ENCODE measurements around the gene SMPD3.

The SMPD3 gene

GRCh38 chr16:68384288-68385161 is 63.8 kb downstream of the SMPD3 start:
- Histone ChIP-seq H3K4me3 (ENCODE audit: low read depth, low read length) (no peak overlapping the region), H3K9me3 (ENCODE audit: control insufficient read depth, insufficient read depth, low read length) (no peaks in the 10 kb centered on the region), H3K4me1 (ENCODE audit: control insufficient read depth, insufficient read depth, low read length) (peaks cover 31% of the 10 kb centered on the region), H3K36me3 (ENCODE audit: control insufficient read depth, insufficient read depth, low read length) (no peaks in the 10 kb centered on the region), H3K27me3 (ENCODE audit: control insufficient read depth, insufficient read depth, low read length) (no peaks in the 10 kb centered on the region), H3K9ac (ENCODE audit: low read depth, low read length) (no peak overlapping the region)

- no peak overlapping the region for H3K4me3 ChIP-seq (ENCODE audit: low read depth, low read length)
- H3K36me3 ChIP-seq (ENCODE audit: control insufficient read depth, insufficient read depth, low read length) = no peaks in the 10 kb centered on the region
- no peaks in the 10 kb centered on the region for H3K27me3 ChIP-seq (ENCODE audit: control insufficient read depth, insufficient read depth, low read length)
- no peaks in the 10 kb centered on the region for H3K9me3 ChIP-seq (ENCODE audit: control insufficient read depth, insufficient read depth, low read length)
- peaks cover 31% of the 10 kb centered on the region for H3K4me1 ChIP-seq (ENCODE audit: control insufficient read depth, insufficient read depth, low read length)
- H3K9ac ChIP-seq (ENCODE audit: low read depth, low read length) = no peak overlapping the region
Observed at GRCh38 chr16:68383858-68384257, 64.5 kb downstream of the SMPD3 start.

GRCh38 chr16:68382296-68382718 is 66.0 kb downstream of the SMPD3 start:
- no peaks in the 10 kb centered on the region for H3K36me3 ChIP-seq (ENCODE audit: control insufficient read depth, insufficient read depth, low read length)
- peaks cover 28% of the 10 kb centered on the region for H3K4me1 ChIP-seq (ENCODE audit: control insufficient read depth, insufficient read depth, low read length)
- H3K4me3 ChIP-seq (ENCODE audit: low read depth, low read length) = no peak overlapping the region
- H3K27me3 ChIP-seq (ENCODE audit: control insufficient read depth, insufficient read depth, low read length) = no peaks in the 10 kb centered on the region
- no peaks in the 10 kb centered on the region for H3K9me3 ChIP-seq (ENCODE audit: control insufficient read depth, insufficient read depth, low read length)
- H3K9ac ChIP-seq (ENCODE audit: low read depth, low read length) = no peak overlapping the region

- Histone ChIP-seq H3K9me3 (ENCODE audit: control insufficient read depth, insufficient read depth, low read length) (no peaks in the 10 kb centered on the region), H3K4me1 (ENCODE audit: control insufficient read depth, insufficient read depth, low read length) (peaks cover 25% of the 10 kb centered on the region), H3K9ac (ENCODE audit: low read depth, low read length) (no peak overlapping the region)
Observed at GRCh38 chr16:68381363-68381724, 67.0 kb downstream of the SMPD3 start.

GRCh38 chr16:68380676-68381362 is 67.5 kb downstream of the SMPD3 start:
- no peak overlapping the region for H3K9ac ChIP-seq (ENCODE audit: low read depth, low read length)
- peaks cover 23% of the 10 kb centered on the region for H3K4me1 ChIP-seq (ENCODE audit: control insufficient read depth, insufficient read depth, low read length)
- H3K4me3 ChIP-seq (ENCODE audit: low read depth, low read length) = no peak overlapping the region
- no peaks in the 10 kb centered on the region for H3K9me3 ChIP-seq (ENCODE audit: control insufficient read depth, insufficient read depth, low read length)
- no peaks in the 10 kb centered on the region for H3K36me3 ChIP-seq (ENCODE audit: control insufficient read depth, insufficient read depth, low read length)
- H3K27me3 ChIP-seq (ENCODE audit: control insufficient read depth, insufficient read depth, low read length) = no peaks in the 10 kb centered on the region

More at GRCh38 chr16:68381363-68381724, 67.0 kb downstream of the SMPD3 start:
- H3K36me3 ChIP-seq (ENCODE audit: control insufficient read depth, insufficient read depth, low read length) = no peaks in the 10 kb centered on the region
- H3K27me3 ChIP-seq (ENCODE audit: control insufficient read depth, insufficient read depth, low read length) = no peaks in the 10 kb centered on the region
- H3K4me3 ChIP-seq (ENCODE audit: low read depth, low read length) = no peak overlapping the region

- no peaks in the 10 kb centered on the region for H3K9me3 ChIP-seq (ENCODE audit: control insufficient read depth, insufficient read depth, low read length)
- peaks cover 18% of the 10 kb centered on the region for H3K4me1 ChIP-seq (ENCODE audit: control insufficient read depth, insufficient read depth, low read length)
- no peak overlapping the region for H3K9ac ChIP-seq (ENCODE audit: low read depth, low read length)
- H3K27me3 ChIP-seq (ENCODE audit: control insufficient read depth, insufficient read depth, low read length) = no peaks in the 10 kb centered on the region
- H3K36me3 ChIP-seq (ENCODE audit: control insufficient read depth, insufficient read depth, low read length) = no peaks in the 10 kb centered on the region
- H3K4me3 ChIP-seq (ENCODE audit: low read depth, low read length) = no peak overlapping the region
Observed at GRCh38 chr16:68380348-68380670, 68.0 kb downstream of the SMPD3 start.

GRCh38 chr16:68379472-68380347 is 68.6 kb downstream of the SMPD3 start:
- Histone ChIP-seq H3K9me3 (ENCODE audit: control insufficient read depth, insufficient read depth, low read length) (no peaks in the 10 kb centered on the region), H3K9ac (ENCODE audit: low read depth, low read length) (no peak overlapping the region), H3K27me3 (ENCODE audit: control insufficient read depth, insufficient read depth, low read length) (no peaks in the 10 kb centered on the region), H3K4me1 (ENCODE audit: control insufficient read depth, insufficient read depth, low read length) (peaks cover 12% of the 10 kb centered on the region), H3K36me3 (ENCODE audit: control insufficient read depth, insufficient read depth, low read length) (no peaks in the 10 kb centered on the region), H3K4me3 (ENCODE audit: low read depth, low read length) (no peak overlapping the region)

GRCh38 chr16:68378436-68379415 is 69.6 kb downstream of the SMPD3 start:
- no peak overlapping the region for H3K9ac ChIP-seq (ENCODE audit: low read depth, low read length)
- no peaks in the 10 kb centered on the region for H3K27me3 ChIP-seq (ENCODE audit: control insufficient read depth, insufficient read depth, low read length)
- peaks cover 3% of the 10 kb centered on the region for H3K4me1 ChIP-seq (ENCODE audit: control insufficient read depth, insufficient read depth, low read length)
- H3K4me3 ChIP-seq (ENCODE audit: low read depth, low read length) = no peak overlapping the region
- no peaks in the 10 kb centered on the region for H3K9me3 ChIP-seq (ENCODE audit: control insufficient read depth, insufficient read depth, low read length)
- H3K36me3 ChIP-seq (ENCODE audit: control insufficient read depth, insufficient read depth, low read length) = no peaks in the 10 kb centered on the region

- H3K36me3 ChIP-seq (ENCODE audit: control insufficient read depth, insufficient read depth, low read length) = no peaks in the 10 kb centered on the region
- H3K9me3 ChIP-seq (ENCODE audit: control insufficient read depth, insufficient read depth, low read length) = no peaks in the 10 kb centered on the region
- no peak overlapping the region for H3K9ac ChIP-seq (ENCODE audit: low read depth, low read length)
- H3K27me3 ChIP-seq (ENCODE audit: control insufficient read depth, insufficient read depth, low read length) = no peaks in the 10 kb centered on the region
- H3K4me1 ChIP-seq (ENCODE audit: control insufficient read depth, insufficient read depth, low read length) = peaks cover 2% of the 10 kb centered on the region
- H3K4me3 ChIP-seq (ENCODE audit: low read depth, low read length) = no peak overlapping the region
Observed at GRCh38 chr16:68377667-68378393, 70.5 kb downstream of the SMPD3 start.

GRCh38 chr16:68377221-68377620 is 71.1 kb downstream of the SMPD3 start:
- Histone ChIP-seq H3K36me3 (ENCODE audit: control insufficient read depth, insufficient read depth, low read length) (no peaks in the 10 kb centered on the region), H3K4me1 (ENCODE audit: control insufficient read depth, insufficient read depth, low read length) (no peaks in the 10 kb centered on the region), H3K27me3 (ENCODE audit: control insufficient read depth, insufficient read depth, low read length) (no peaks in the 10 kb centered on the region), H3K9ac (ENCODE audit: low read depth, low read length) (no peak overlapping the region), H3K4me3 (ENCODE audit: low read depth, low read length) (no peak overlapping the region), H3K9me3 (ENCODE audit: control insufficient read depth, insufficient read depth, low read length) (no peaks in the 10 kb centered on the region)
